ENCODE measurements around the gene STC2. TPM values are rescaled to one million over a fixed set of nuclear protein-coding genes. Genes with fewer than 3 reads are reported as not detected.

STC2 gene
- total RNA-seq, 1 donor from 2014 or later = 4.9 TPM

DNA sequence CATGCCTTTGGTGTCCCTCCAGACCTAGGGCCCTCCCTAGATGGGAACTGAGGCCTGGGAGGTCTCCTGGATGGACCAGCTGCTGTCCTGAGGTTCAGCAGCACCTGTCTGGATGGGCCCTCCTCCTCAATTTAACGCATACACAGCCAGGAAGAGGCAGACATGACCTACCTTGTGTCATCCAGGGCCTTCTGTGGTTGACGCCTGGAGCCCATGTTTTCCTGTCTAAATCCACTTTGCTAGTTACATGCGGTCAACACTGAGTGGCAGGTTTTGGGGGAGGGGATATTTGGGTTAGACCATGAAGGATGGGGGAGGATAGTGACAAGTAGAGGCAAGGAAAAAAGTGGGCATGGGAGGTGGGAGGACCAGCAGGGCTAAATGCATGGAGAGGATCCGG lies 3.1 kb upstream of the STC2 start:
- Histone ChIP-seq H3K36me3 (no peaks in the 10 kb centered on the region), H3K4me3 (no peak overlapping the region), H3K9me3 (no peaks in the 10 kb centered on the region), H3K4me1 (peaks cover 33% of the 10 kb centered on the region), H3K27ac (no peak overlapping the region), H3K27me3 (peaks cover 54% of the 10 kb centered on the region)
- no peak for ATAC-seq
- TF ChIP-seq, protein P1, sequence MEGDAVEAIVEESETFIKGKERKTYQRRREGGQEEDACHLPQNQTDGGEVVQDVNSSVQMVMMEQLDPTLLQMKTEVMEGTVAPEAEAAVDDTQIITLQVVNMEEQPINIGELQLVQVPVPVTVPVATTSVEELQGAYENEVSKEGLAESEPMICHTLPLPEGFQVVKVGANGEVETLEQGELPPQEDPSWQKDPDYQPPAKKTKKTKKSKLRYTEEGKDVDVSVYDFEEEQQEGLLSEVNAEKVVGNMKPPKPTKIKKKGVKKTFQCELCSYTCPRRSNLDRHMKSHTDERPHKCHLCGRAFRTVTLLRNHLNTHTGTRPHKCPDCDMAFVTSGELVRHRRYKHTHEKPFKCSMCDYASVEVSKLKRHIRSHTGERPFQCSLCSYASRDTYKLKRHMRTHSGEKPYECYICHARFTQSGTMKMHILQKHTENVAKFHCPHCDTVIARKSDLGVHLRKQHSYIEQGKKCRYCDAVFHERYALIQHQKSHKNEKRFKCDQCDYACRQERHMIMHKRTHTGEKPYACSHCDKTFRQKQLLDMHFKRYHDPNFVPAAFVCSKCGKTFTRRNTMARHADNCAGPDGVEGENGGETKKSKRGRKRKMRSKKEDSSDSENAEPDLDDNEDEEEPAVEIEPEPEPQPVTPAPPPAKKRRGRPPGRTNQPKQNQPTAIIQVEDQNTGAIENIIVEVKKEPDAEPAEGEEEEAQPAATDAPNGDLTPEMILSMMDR (IDR thresholded peaks at IDR 0.05) = no peak
- DNase-seq = no peak
- intact Hi-C loops (cut with DNase I) = loop anchor here (5.0 kb wide), 1 partner anchor 39 kb away; no protein-coding TSS in a partner anchor

DNA sequence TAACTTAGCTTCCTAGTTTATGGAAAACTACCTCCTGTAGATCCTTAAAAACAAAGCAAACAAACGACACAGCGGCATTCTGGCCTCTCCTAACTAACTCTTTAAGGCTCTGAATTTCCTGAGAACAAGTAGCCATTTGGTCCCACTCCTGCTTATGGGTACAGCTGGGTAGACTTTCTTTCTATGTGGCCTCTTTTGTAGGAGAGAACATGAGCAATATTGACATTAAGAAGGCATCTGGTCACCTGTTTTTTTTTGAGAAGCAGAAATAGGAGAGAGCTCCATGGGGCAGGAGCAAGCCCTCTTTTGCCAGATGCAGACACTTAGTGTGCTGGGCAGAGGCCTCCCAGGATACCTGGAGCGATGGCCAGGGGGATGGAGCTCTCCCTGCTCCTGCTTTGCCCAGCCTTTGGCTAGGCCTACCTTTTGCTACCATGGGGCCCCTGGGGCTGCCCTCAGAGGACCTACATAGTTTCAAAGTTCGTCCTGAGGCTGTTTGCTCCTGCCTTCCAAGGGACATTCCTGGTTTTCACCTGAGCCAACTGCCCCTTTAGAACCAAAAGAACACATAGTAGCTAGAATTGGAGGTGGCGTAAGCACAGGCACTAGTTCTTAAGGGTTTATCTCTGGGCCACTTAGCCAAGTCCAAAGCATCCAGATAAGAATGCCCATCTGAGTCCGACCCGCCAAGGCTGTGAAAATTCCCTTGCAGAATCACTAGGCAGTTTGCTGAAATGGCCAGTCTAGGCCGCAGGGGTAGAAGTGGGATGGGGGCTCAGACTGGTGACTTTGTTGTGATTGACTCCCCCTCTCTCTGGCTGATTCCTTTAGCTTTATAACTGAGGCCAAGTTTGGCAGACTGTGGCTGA lies 2.4 kb upstream of the STC2 start:
- Histone ChIP-seq H3K36me3 (no peaks in the 10 kb centered on the region), H3K27me3 (peaks cover 54% of the 10 kb centered on the region), H3K4me3 (no peak overlapping the region), H3K4me1 (peaks cover 35% of the 10 kb centered on the region), H3K27ac (no peak overlapping the region), H3K9me3 (no peaks in the 10 kb centered on the region)
- DNase-seq (no peak), ATAC-seq (no peak)
- intact Hi-C loops (cut with DNase I) = loop anchor here (5.0 kb wide), 1 partner anchor 38 kb away; no protein-coding TSS in a partner anchor
- TF ChIP-seq, protein P1 (IDR thresholded peaks at IDR 0.05) = no peak

DNA sequence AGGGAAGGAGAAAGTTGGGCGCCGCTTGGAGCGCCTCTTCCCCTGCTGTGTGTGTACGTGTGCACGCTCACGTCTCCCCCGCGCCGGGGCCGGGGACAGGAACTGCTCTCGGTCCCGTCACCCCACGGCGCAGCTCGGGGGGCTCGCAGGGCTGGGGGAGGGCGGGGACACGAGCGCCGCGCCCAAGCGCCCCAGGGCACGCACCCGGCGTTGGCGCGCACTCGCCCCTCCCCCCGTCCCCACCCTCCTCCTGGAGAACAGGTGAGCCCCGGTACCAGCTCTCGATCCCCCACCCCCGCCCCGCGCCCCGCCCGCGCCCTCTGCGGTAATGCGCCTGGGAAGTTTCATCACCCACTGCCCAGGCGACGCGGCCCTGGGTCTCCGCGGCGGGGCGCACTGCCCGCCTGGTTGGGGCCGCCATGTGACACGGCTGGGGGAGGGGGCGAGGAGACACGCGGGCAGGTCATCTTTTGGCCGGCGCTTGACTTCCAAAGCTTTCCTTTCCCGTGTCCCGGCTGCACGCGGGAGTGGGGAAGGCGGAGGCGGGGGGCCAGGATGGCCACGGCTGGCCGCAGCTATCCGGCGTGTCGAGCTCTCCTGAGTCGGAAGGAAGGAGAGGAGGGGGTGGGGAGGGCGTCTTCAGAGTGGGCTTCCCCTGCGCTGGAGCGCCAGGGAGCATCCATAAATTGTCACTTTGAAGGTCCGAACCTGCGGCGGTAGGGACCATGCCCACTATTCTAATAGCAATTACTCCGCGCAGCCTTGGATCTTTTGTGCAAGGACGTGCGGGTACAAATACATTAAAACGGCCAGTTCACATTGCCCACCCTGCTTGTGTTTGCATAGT lies 1.5 kb upstream of the STC2 start:
- no peak overlapping the region for H3K27ac ChIP-seq

DNA sequence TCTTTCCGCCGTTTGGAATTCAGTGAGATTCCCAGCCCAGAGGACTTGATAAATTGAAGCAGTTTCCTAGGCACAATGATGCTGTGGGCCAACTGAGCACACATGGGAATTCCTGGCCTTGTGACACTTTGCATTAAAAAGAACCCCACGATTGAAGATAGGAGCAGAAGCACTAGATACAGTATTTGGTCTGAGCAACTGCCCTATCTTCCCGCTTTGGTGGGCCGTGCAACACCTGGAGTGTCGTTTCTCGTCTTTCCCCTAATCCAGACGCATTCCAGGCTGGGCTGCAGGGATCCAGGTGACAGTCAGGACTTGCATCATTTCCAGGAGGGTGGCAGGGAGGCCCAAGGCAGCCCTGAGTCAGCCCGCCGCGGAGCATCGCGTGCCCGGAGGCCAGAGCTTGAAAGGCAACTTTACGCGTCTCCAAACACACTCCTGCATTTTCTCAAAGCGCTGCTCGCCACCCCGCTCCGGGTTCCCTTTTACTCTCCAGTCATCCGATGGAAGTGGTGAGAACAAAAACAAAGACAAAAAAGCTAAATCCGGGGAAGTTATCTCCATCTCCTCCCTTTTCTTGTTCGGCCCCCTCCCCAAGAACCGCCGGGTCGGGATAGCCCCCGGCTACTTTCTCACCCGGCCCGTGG lies 753 bp upstream of the STC2 start:
- peak overlapping the region; percentile 46 for H3K4me3 ChIP-seq
- H3K4me1 ChIP-seq = peaks cover 40% of the 10 kb centered on the region
- TF ChIP-seq, protein P1 (IDR thresholded peaks at IDR 0.05) = no peak
- H3K36me3 ChIP-seq = no peaks in the 10 kb centered on the region
- ATAC-seq (no peak), DNase-seq (no peak)
- H3K9me3 ChIP-seq = no peaks in the 10 kb centered on the region
- H3K27ac ChIP-seq = no peak overlapping the region
- intact Hi-C loops (cut with DNase I) = no loop called here
- H3K27me3 ChIP-seq = peaks cover 60% of the 10 kb centered on the region

More for the DNA sequence above, 1.5 kb upstream of the STC2 start:
- Histone ChIP-seq H3K36me3 (no peaks in the 10 kb centered on the region), H3K27me3 (peaks cover 54% of the 10 kb centered on the region), H3K4me3 (peak overlapping the region; percentile 46), H3K9me3 (no peaks in the 10 kb centered on the region), H3K4me1 (peaks cover 35% of the 10 kb centered on the region)
- ATAC-seq (no peak), DNase-seq (no peak)
- TF ChIP-seq, protein P1 (IDR thresholded peaks at IDR 0.05) = no peak
- intact Hi-C loops (cut with DNase I) = loop anchor here (5.0 kb wide), 1 partner anchor 37 kb away; no protein-coding TSS in a partner anchor
